RWPE2 (cell line): Measurements from ENCODE around the gene TMEM87B.

ENCODE experiments used
- ATAC-seq: fragments of 200-7000 bp; cut with Tn5 transposase; 3 replicates; pipeline ENCODE4 v1.9.1; 2021; ENCODE audit warnings: low read depth
- DNase-seq: peaks from one replicate; pipeline ENCODE4 v3.0.0-alpha.2; 2020; ENCODE audit warnings: low spot score
- H3K27ac ChIP-seq: fragments of 450-650 bp; 2 replicates; pipeline ENCODE4 v1.5.1; 2017; ENCODE audit warnings: mild to moderate bottlenecking; ENCODE audit not compliant: poor library complexity, severe bottlenecking
- H3K27me3 ChIP-seq: fragments of 250-450 bp; sonication (Bioruptor Pico); 2 replicates; pipeline ENCODE4 v1.5.1; 2021; ENCODE audit warnings: mild to moderate bottlenecking, moderate library complexity; ENCODE audit not compliant: insufficient read depth, poor library complexity, severe bottlenecking
- H3K36me3 ChIP-seq: fragments of 250-450 bp; sonication (Bioruptor Pico); 2 replicates; pipeline ENCODE4 v1.5.1; 2020; ENCODE audit warnings: low read depth, mild to moderate bottlenecking, moderate library complexity
- H3K4me1 ChIP-seq: fragments of 250-450 bp; sonication (Bioruptor Pico); 2 replicates; pipeline ENCODE4 v1.5.1; 2021; ENCODE audit warnings: mild to moderate bottlenecking, moderate library complexity; ENCODE audit not compliant: insufficient read depth, poor library complexity, severe bottlenecking
- H3K4me3 ChIP-seq: fragments of 250-450 bp; sonication (Bioruptor Pico); 2 replicates; pipeline ENCODE4 v1.5.1; 2021; ENCODE audit warnings: mild to moderate bottlenecking, moderate library complexity; ENCODE audit not compliant: severe bottlenecking
- H3K9me3 ChIP-seq: fragments of 250-450 bp; sonication (Bioruptor Pico); 2 replicates; pipeline ENCODE4 v1.5.1; 2021; ENCODE audit warnings: mild to moderate bottlenecking, moderate library complexity; ENCODE audit not compliant: severe bottlenecking
- CTCF ChIP-seq: fragments of 450-650 bp; IDR thresholded peaks from one replicate; pipeline ENCODE4 v1.5.1; 2017; ENCODE audit warnings: mild to moderate bottlenecking, moderate library complexity; ENCODE audit not compliant: poor library complexity, severe bottlenecking

TMEM87B gene

GRCh38 chr2:112020561-112020960, 34.5 kb upstream of the TMEM87B start:
- no peak for TF ChIP-seq CTCF
- H3K4me1 ChIP-seq: peaks cover 2% of the 10 kb centered on the region
- H3K27ac ChIP-seq: no peak overlapping the region
- ATAC-seq (no peak), DNase-seq (no peak)
- no peaks in the 10 kb centered on the region for H3K9me3 ChIP-seq
- no peaks in the 10 kb centered on the region for H3K36me3 ChIP-seq
- H3K4me3 ChIP-seq: no peak overlapping the region
- no peaks in the 10 kb centered on the region for H3K27me3 ChIP-seq

GRCh38 chr2:112021290-112021689, 33.8 kb upstream of the TMEM87B start:
- no peak overlapping the region for H3K27ac ChIP-seq
- ATAC-seq: no peak

GRCh38 chr2:112021781-112022231, 33.3 kb upstream of the TMEM87B start:
- Histone ChIP-seq H3K9me3 (no peaks in the 10 kb centered on the region), H3K27ac (no peak overlapping the region), H3K36me3 (no peaks in the 10 kb centered on the region), H3K4me3 (no peak overlapping the region), H3K4me1 (no peaks in the 10 kb centered on the region), H3K27me3 (no peaks in the 10 kb centered on the region)
- no peak for TF ChIP-seq CTCF
- ATAC-seq: 0 out of 3 replicates have a peak, but pooled peaks have one; percentile 29
- DNase-seq: no peak

More at GRCh38 chr2:112021290-112021689, 33.8 kb upstream of the TMEM87B start:
- no peaks in the 10 kb centered on the region for H3K36me3 ChIP-seq
- H3K4me3 ChIP-seq: no peak overlapping the region
- no peaks in the 10 kb centered on the region for H3K9me3 ChIP-seq
- no peak for DNase-seq
- no peak for TF ChIP-seq CTCF
- H3K4me1 ChIP-seq: no peaks in the 10 kb centered on the region
- H3K27me3 ChIP-seq: no peaks in the 10 kb centered on the region

- Histone ChIP-seq H3K4me1 (no peaks in the 10 kb centered on the region), H3K4me3 (no peak overlapping the region), H3K36me3 (no peaks in the 10 kb centered on the region), H3K27me3 (no peaks in the 10 kb centered on the region), H3K9me3 (no peaks in the 10 kb centered on the region), H3K27ac (no peak overlapping the region)
- no peak for TF ChIP-seq CTCF
- DNase-seq (no peak), ATAC-seq (no peak)
Measured at GRCh38 chr2:112023707-112024106, 31.4 kb upstream of the TMEM87B start.

- TF ChIP-seq CTCF: no peak
- Histone ChIP-seq H3K9me3 (no peaks in the 10 kb centered on the region), H3K27me3 (no peaks in the 10 kb centered on the region), H3K36me3 (no peaks in the 10 kb centered on the region), H3K4me1 (no peaks in the 10 kb centered on the region), H3K4me3 (no peak overlapping the region), H3K27ac (no peak overlapping the region)
- no peak for DNase-seq
- no peak for ATAC-seq
Measured at GRCh38 chr2:112024231-112024630, 30.8 kb upstream of the TMEM87B start.
